Activated CD8-positive, alpha-beta memory T cell treated with anti-CD3 and anti-CD28 coated beads, Interleukin-2, amount 50 U/mL, for 48 hours (primary cell): Measurements from ENCODE around the gene ACTRT2.

Experiments
- DNase-seq: peaks from one replicate; pipeline ENCODE4 v3.0.0-alpha.2; 2020

Gene ACTRT2

GRCh38 chr1:3018576-3018975 lies 2.7 kb upstream of the ACTRT2 start:
- DNase-seq, result no peak

- no peak for DNase-seq
Measured at GRCh38 chr1:3019007-3019515, 2.2 kb upstream of the ACTRT2 start.

- DNase-seq, result no peak
Measured at GRCh38 chr1:3019516-3020051, 1.7 kb upstream of the ACTRT2 start.

GRCh38 chr1:3020263-3020909 lies 881 bp upstream of the ACTRT2 start:
- DNase-seq, result no peak

- DNase-seq, result no peak
Measured at GRCh38 chr1:3021801-3022401, 634 bp downstream of the ACTRT2 start.

GRCh38 chr1:3022511-3022973 lies 1.3 kb downstream of the ACTRT2 start:
- DNase-seq, result no peak

GRCh38 chr1:3022976-3023375 lies 1.7 kb downstream of the ACTRT2 start:
- DNase-seq, result no peak

- no peak for DNase-seq
Measured at GRCh38 chr1:3024019-3024418, 2.8 kb downstream of the ACTRT2 start.

- no peak for DNase-seq
Measured at GRCh38 chr1:3024588-3024987, 3.3 kb downstream of the ACTRT2 start.

GRCh38 chr1:3026124-3026523 lies 4.9 kb downstream of the ACTRT2 start:
- no peak for DNase-seq

- DNase-seq, result no peak
Measured at GRCh38 chr1:3026581-3027391, 5.5 kb downstream of the ACTRT2 start.

- no peak for DNase-seq
Measured at GRCh38 chr1:3027611-3028371, 6.5 kb downstream of the ACTRT2 start.

GRCh38 chr1:3028531-3029282 lies 7.4 kb downstream of the ACTRT2 start:
- DNase-seq, result no peak

- DNase-seq, result no peak
Measured at GRCh38 chr1:3029481-3029961, 8.3 kb downstream of the ACTRT2 start.

- no peak for DNase-seq
Measured at GRCh38 chr1:3029991-3030662, 8.9 kb downstream of the ACTRT2 start.

GRCh38 chr1:3030663-3031381 lies 9.6 kb downstream of the ACTRT2 start:
- DNase-seq, result no peak

- DNase-seq, result no peak
Measured at GRCh38 chr1:3031401-3032221, 10.3 kb downstream of the ACTRT2 start.

- no peak for DNase-seq
Measured at GRCh38 chr1:3032371-3033039, 11.2 kb downstream of the ACTRT2 start.
